GM19238 (cell line): Measurements from ENCODE around the gene CNKSR3.
"Not testable (repeated sequence)": the region's sequence is repeated elsewhere in the genome, so short reads cannot be mapped to it uniquely, and the experiment has no call there.

Experiments used
- DNase-seq: peaks from one replicate; pipeline ENCODE4 v3.0.0; 2011; ENCODE audit warnings: low spot score; ENCODE audit not compliant: insufficient read length

CNKSR3 gene

DNA sequence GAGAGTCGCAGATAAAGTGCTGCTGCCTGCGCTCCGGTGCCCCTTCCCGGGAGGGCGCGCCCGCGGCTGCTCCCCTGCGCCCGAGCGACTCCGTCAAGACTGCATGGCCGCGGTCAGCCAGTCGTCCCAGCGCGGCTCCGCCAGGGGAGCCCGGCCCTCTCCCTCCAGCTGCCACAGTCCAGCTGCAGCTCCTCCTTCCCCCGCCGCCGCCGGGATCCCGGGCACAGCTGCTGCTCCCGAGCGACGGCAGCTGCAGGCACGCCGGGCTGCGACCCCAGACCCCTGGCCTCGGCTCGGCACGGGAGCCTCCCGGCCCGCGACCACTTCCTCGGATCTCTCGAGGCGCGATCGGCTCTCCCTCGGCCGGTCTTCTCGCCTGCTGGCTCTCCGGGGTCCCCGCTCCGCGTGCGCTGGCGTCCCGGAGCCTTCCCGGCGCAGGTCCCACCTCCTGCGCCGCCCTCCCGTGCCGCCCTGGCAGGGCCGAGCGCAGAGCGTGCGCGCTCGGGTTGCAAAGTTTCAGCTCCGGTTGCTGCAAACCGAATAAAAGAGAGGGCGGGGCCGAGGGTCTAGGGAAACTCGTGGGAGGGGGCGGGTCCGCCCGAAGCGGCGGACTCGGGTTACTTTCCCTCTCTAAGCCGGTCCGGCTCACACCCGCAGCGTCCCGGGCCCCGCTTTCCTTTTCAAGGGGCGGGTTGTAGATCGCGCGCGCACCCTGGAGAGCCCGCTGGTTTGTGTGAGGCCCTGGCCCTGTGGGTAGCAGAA lies at the start of gene CNKSR3:
TSS of gene CNKSR3 (minus strand) at position 542 of the 762 bp plus-strand sequence. CDS start 571 bp downstream, outside the sequence.
- DNase-seq: peak; percentile 48

DNA sequence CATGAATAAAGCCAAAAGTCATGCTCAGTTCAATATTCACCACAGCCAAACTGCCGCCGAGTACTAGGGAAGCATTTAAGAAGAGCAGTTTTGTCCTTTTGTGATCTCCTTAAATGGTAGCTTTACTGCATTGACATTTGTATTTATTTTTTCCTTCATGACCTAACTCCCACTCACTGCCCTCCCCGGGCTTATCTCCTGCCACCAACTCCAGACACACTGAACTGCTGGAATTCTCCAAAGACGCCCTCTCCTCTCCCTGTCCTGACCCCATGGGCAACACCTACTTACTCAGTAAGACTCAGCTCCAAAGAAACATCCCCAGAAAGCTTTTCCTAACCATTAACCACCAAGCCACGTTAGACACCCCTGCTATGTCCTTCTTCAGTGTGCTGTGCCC lies 48.5 kb upstream of the CNKSR3 start:
- DNase-seq: no peak

DNA sequence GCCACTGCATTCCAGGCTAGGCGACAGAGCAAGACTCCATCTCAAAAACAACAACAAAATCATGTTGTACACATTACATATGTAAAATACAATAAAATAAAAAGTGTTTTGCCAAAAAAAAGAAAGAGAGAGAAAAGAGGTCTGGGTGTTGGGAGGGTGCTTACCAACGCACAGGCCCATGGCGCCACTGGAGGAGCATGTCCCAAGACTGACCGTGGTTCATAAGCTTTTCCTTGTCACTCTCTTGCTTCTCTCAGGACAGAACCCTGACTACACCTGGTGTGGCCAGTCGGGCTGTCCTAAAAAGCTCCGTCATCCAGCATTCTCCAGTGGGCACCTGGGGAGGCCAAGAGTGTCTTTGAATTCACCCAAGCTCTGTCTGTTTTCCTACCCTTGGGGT lies 48.0 kb upstream of the CNKSR3 start:
- DNase-seq: no peak

DNA sequence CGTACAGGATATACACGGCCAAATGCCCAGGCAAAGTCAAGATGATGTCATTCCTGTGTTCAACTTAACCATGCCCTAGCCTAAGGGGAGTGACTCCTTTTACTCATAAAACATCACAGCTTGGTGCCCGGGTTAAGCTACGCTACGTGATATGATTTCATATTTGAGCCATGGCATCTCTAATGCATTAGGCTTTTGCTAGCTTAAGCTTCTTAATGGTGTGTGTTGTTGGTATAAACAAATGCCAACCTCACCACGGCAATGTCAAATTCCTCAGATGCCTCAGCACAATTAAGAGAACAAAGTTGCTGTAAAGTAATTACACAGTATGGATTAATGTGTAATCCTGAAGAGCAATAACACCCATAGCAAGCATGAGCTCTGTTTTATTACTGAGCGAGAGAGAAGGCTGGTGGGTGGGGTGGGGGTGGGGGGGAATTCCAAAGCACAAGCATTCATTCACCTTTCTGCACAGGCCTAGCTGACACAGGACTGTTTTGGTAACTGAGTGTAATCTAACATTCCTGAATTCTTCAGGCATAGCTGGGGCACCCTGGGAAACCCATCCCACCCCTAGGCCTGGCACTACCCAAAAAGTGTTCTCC lies 44.7 kb upstream of the CNKSR3 start:
- DNase-seq: no peak

DNA sequence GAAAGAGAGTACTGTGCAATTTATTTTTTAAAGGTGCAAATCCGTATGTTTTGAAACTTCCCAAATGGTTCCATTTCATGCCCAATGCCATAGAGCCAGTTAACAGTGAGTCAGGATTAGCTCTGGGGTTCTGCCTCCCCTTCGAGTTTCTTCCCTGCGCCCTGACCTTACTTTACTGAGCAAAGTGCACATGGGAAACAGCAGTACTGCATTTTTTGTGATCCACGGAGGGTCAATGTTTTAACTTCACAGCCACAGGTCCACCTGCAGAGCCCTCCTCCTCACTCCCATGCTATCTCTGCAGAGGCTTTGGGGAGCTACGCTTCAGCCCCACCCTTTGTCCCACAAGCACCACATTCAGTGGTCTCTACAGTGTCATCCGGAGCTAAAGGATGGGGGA lies 44.0 kb upstream of the CNKSR3 start:
- no peak for DNase-seq

DNA sequence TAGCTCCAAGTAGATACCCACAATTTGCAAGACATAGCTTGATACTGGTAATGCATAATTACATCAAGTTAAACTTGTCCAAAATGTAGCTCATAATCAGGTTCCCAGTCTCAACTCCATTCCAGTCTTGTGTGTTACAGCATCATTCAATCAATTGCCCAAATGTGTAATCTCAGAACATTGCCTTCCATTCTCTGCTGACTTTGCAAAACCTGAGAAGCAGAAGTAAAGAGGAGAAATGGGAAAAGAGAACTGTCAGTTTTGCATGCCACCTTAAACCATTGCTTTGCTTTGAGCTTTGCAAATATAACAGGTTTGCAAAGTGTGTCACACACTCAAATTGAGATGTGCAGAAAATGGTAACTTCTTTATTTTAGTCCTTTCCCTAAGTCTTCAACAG lies 40.3 kb upstream of the CNKSR3 start:
- DNase-seq: no peak

DNA sequence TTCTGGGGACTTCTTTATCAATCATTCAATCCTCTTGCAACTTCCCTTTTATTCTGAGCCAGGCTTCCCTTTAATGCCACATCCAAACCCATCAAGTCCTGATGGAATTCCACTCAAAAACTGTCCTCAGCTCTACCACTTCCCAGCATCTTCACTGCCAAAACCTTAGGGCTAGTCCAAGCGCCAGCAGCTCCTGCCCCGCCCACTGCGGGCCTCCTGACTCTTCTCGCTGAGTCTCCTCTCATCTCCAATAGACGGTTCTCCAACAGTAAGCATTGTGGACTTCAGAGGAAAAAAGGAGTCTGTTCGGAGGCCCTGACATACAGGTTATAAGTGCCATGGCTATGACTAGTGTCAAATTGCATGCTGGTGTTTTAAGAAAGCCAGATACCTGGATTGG lies 38.7 kb upstream of the CNKSR3 start:
- DNase-seq: no peak

DNA sequence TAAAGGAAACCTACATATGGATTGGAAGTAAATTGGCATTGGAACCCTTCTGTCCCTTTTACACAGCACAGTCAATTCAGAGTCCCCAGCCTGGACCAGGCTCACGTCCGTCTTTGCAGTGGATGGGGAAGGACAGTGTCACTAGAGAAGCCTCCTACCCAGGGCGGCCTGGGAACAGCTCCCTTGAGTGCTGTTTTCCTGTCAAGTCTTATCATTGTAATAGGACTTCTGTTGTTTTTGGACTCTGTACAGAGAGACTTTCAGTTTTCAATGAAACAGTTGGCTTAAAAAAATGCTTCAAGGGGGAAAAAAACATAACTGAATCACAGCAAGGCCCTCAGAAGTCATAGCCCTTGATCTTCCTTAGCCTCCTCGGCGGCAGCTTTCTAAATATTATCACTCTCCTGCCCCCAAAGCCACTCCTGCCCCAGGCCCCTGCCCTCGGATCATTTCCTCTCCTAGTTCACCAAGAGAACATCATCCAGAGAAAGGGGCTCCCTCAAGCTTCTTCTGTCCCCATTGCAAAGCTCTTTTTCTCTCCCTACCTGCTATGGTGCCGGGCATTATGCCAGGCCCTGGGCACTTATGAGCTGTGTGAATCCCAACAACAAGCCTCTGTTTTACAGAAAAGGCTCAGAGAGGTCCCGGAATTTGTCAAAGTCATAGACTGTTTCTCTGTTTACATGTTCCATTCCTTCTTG lies 37.8 kb upstream of the CNKSR3 start:
- no peak for DNase-seq

DNA sequence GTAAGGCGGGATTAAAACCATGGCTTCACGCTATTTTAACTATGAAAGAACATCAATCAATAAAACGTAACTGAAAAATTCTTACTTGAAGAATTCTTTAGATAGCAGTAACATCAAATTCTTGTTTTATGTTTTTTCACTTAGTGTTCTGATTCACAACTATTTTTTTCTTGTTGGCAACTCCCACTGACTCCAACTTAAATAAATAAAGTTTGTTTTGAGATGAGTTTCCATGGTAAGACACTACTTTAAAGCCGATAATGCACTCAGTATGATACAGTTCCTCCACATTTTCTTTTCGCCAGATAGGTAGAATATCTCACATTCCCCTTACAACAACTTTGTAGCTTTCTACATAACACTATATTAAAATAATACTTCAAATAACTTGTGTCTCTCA lies 33.1 kb upstream of the CNKSR3 start:
- no peak for DNase-seq

DNA sequence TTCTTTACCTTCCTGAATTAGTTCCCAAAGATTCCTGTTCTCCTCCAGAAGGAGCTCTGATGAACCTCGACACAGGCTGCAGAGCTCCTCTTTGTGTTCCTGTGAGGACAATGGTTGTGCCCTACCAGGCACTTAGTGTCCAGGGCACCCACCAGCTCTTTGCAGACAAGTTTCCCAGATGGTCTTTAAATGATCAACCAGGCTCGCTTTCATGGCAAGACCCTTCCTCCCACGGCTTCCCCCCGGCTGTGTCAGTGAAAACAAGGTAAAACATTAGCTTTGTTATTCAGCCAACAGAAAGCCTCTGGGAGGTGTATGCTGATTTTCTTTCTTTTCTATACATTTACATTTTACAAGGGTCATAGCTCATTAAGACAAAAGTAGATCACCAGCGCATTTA lies 32.3 kb upstream of the CNKSR3 start:
- DNase-seq: no peak

DNA sequence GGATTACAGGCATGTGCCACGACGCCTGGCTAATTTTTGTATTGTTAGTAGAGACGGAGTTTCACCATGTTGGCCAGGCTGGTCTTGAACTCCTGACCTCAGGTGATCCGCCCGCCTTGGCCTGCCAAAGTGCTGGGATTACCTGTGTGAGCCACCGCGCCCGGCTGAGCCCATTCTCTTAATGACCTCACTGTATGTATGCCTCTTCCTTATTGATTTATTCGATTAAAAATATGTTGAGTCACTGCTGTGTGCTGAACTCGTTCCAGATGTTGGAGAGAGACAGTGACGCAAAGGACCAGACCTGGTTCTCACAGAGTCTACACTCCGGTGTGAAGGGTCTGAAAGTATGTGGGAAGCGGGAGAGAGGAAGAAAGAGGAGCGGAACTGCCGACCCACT lies 31.4 kb upstream of the CNKSR3 start:
- not testable (repeated sequence) for DNase-seq

DNA sequence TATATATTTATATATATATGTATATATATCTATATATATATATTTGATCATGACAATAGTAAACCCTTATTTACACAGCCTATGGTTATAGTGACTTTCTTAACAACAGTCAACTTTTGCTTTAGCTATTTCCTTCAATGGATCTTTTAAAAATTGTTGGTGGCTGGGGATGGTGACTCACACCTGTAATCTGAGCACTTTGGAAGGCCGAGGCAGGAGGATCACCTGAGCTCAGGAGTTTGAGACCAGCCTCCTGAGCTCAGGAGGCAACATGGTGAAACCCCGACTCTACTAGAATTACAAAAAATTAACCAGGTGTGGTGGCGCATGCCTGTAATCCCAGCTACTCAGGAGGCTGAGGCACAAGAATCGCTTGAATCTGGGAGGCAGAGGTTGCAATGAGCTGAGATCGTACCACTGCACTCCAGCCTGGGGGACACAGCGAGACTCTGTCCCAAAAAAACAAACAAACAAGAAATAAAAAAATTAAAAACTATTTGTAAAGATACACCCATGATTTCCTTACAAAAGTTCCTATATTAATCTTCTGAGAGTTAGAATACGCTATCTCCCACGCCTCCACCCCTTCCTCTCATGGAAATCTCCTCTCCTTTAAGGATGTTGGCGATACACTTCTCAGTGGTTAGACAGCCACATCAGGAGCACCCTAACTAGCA lies 29.2 kb upstream of the CNKSR3 start:
- DNase-seq: no peak

DNA sequence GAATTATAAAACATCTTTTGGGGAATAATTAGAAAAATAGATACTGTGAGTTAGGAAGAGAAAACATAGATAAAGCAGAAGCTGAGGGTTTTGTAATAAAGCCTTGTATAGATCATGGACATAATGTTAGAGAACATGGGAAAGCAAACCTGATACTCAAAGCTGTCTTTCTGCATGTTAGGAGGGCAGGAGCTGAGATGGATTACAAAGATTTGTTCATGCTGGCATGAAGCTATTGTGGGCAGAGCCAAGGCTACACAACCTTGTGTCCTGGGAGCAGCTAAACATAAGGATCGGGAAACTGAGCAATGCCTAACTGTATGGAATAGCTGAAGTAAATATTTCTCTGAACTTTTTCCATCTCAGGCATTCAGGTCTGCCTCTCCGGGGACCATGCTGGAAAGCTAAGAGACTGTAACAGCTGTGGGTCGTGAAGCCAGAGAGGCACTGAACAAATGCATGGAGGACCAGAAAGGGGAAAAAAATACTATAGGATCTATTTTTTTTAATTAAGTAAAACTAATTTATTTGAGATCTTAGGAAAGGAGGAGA lies 28.2 kb upstream of the CNKSR3 start:
- DNase-seq: no peak

DNA sequence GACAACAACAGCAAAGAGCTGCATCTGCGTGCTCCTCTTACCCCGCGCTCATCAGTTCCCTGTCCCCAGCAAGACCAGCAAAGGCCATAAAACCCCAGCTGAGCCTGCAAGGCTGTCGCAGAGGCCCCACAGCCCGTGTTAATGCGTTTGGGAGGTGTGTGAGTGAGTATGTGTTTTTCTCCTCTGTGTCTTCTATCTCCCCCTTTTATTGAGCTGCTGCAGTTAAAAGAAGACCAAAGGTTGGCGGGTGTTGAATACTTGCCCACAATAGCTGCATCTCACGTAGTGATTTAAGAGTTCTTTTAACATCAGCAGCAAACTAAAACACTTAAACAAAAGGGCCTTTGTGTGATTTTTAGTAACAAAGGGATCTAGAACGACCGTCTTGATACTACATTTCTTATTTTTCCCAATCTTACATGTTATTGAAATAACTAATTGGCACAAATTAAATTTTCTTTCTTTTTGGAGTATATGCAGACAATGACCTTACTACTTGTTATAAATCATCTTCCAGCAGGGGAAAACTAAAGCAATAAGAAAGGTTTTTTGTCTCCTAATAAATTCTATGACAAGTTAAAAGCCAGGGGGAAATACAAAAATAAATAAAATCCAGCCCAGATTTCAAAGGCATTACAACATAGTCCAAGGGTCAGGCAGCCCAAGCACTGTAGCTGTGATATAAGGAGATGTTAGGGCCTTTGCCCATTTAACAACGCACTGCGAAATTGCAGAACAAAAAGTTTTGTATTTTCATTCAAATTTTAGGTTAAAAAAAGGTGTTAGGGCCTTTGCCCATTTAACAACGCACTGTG lies 27.2 kb upstream of the CNKSR3 start:
- no peak for DNase-seq

DNA sequence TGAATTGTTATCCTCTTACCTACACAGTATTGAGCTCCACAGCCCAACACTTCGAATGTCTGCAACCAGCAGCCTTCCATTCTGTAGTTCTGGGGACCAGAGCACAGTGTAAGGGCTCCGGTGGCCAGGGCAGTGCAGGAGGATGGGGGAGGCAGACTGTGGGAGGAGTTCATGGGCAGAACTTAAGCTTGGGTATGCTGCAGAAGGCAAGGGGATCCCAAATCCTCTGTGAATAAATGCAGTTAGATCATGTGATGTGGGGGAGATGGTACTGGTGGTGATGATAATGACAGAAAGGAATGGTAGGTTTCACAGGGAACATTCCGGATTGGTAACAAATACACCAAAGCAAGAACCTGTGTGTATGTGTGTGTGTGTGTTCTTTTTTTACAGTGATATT lies 26.5 kb upstream of the CNKSR3 start:
- no peak for DNase-seq

DNA sequence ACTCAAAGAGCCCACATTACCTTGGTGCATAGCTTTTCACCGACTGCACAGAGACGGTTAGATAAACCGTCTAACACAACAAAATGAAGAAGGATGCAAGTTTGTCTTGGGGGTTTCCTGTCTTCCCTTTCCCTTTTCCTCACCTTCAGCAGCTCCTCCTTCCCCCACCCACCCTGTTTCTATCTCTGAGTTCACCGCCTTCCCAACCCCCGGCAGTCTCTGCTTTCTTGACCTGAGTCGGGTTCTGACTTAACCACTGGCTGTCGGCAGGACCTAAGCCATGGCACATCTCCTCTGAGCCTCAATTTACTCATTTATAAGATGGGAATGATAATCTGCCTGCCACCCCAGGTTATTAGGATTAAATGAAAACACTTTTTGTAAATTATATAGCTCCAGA lies 25.8 kb upstream of the CNKSR3 start:
- no peak for DNase-seq

DNA sequence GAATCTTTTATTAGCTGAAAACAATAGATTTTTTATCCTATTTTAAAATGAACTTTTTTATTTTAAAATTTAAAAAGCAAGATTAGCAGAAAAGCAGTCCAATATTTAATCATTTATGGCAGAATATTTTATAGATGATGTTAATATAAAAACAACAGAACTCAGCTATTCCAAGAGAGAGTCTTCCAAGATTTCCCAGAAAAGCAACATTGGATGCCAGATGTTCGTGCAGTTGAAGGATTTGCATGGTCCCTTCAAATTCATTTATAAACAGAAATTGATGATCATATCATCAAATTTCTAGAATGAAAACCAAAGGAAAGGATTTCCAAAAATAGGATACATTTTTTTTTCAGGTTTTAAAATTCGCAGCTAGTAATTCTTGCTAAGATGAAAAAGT lies 25.4 kb upstream of the CNKSR3 start:
- no peak for DNase-seq

DNA sequence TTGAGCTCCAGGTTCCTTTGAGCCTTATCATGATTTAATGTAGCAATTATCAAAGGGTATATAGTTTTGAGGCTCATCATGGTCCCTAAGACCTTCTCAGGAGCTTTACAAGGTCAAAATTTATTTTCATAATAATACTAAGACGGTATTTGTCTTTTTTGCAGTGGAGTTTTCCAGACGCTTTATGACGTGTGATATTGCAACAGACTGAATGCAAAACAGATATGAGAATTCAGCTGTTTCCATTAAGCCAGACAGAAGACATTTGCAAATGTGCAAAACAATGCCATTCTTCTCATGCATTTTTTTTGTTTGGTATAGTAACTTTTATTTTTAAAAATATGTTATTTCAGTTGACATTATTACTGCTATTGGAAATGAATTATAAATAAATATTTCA lies 24.7 kb upstream of the CNKSR3 start:
- DNase-seq: no peak

DNA sequence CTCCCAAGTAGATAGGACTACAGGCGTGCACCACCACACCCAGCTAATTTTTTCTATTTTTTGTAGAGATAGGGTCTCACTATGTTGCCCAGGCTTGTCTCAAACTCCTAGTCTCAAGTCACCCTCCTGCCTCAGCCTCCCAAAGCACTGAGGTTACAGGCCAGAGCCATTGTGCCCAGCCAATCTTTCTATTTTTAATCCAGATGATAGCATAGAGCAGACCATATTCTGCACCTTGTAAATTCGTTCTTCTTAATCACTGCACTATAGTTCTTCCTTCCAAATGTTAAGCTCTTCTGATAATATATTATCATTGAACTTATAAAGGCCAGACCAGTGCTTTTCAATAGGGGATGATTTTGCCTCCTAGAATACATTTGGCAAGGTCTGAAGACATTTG lies 24.0 kb upstream of the CNKSR3 start:
- no peak for DNase-seq

DNA sequence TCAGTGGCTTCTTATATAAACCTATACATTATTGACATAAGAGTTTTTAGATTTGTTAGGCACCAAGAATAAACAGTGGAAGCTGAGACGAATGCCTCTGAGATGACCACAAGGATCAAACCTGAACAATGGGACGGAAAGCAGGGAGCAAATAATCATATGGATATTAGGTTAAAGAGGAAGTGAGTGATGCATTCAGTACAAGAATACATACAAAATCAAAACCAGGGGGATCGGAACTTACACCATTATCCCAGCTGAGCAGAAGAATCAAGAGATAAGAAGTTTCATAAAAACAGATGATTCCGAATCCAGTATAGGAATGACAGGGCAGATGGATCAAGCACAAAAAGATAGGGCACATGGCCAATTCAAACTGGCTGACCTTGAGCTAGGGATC lies 21.9 kb upstream of the CNKSR3 start:
- no peak for DNase-seq

DNA sequence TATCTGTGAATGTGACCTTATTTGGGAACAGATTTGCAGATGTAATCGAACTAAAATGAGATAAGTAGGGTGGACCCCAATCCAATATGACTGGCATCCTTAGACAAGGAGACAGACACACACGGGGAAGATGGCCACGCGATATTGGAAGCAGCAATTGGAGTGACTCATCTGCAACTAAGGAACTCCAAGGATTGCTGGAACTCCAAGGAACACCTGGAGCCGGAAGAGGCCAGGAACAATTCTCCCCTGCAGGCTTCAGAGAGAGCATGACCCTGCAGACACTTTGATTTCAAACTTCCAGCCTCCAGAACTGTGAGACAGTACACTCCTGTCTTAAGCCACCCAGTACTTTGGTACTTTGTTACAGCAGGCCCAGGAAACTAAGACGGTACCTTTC lies 19.5 kb upstream of the CNKSR3 start:
- DNase-seq: no peak
